Endothelial cell of hepatic sinusoid (primary cell): ENCODE results near the gene AFG3L2.
"Not testable (repeated sequence)": the region's sequence is repeated elsewhere in the genome, so short reads cannot be mapped to it uniquely, and the experiment has no call there.

Source experiments
- in situ Hi-C: cut with HindIII; loops from 2 replicates; pipeline ENCODE4 v1.10.0; 2017; ENCODE audit warnings: low sequenced_read_pairs

Gene AFG3L2

GRCh38 chr18:12376754-12377555 lies at the start of gene AFG3L2:
Gene AFG3L2 (minus strand): TSS chr18:12377227. CDS start chr18:12377082, 145 bp downstream.
- in situ Hi-C loops: no loop called here

GRCh38 chr18:12424252-12424651 lies 47.2 kb upstream of the AFG3L2 start:
- in situ Hi-C loops: no loop called here

DNA sequence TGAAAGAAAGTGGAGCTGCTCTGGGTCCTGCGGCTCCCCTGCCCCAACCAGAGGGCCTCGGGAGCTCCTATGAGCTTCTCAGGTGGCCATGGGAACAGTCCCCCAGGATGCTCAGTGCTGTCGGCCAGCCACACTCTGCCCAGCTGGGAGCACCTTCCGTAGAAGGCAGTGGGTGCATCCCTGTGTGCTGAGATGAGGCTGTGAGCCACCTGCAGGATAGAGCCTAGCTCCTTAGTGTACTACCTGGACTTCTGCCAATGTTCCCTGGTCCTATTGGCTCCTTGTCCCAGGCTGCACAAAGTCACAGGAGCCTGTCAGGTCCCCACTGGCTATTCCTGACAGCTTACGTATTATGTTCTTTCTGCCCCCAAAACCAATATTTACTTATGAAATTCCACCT lies 46.8 kb upstream of the AFG3L2 start:
- in situ Hi-C loops: no loop called here

DNA sequence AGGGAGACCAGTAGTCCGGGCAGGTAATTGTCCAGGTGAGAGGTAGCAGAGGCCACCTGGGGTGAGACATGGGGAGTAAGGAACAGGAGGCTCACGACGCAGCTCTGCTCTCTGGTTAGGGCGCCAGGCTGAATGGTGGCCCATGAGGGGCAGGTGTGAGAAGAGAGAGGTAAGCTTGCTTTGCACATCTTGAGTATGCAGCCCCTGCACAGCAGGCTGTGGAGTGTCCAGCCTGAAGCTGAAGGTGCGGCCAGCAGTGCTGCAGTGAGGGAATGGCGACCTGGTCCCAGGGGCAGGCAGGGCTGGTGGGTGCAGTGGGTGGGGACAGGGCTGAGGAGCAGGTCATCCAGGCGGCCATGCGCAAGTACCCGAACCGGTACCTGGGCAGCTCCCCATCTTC lies 46.4 kb upstream of the AFG3L2 start:
- in situ Hi-C loops: no loop called here

- in situ Hi-C loops: no loop called here
Observed at GRCh38 chr18:12422936-12423335, 45.9 kb upstream of the AFG3L2 start.

- in situ Hi-C loops: no loop called here
Observed at GRCh38 chr18:12421732-12422131, 44.7 kb upstream of the AFG3L2 start.

- in situ Hi-C loops: no loop called here
Observed at GRCh38 chr18:12420821-12421421, 43.9 kb upstream of the AFG3L2 start.

GRCh38 chr18:12417687-12418086 lies 40.7 kb upstream of the AFG3L2 start:
- in situ Hi-C loops: no loop called here

DNA sequence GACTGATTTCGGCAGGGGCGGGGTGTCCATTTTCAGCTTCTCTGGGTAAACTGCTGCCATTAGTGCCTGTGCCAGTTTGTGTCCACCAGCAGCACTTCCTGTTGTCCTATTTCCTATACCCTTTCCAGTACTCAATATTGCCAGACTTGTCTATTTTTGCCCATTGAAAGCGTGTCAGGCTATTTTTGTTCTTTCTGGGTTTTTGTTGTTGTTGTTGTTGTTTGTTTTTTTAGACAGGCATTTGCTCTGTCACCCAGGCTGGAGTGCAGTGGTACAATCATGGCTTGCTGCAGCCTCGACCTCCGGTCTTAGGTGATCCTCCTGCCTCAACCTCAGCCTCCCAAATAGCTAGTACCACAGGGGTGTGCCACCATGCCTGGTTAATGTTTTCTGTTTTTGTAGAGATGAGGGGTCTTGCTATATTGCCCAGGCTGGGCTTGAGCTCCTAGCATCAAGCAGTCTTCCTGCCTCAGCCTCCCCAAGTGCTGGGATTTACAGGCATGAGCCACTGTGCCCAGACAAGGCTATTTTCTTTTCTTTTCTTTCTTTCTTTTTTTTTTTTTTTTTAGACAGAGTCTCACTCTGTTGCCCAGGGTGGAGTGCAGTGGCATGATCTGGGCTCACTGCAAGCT lies 39.2 kb upstream of the AFG3L2 start:
- in situ Hi-C loops: no loop called here

DNA sequence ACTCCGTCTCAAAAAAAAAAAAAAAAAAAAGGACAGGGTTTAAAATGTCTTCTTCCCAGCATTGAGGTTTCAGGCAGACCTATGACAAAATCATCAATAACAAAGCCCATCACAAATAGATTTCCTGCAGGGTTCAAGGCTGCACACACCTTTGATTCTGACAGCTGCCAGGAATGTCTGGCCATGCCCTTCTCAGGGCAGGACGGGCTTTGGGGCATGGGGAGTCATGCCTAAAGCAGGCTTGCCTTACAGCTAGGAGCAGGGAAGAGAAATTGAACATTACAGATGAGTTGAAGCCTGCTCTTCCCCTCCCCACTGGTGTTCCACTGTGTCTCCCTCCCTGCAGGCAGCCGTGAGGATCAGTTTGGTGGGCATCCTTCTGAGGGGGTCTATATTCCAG lies 34.4 kb upstream of the AFG3L2 start:
- in situ Hi-C loops: no loop called here

GRCh38 chr18:12410747-12411146 lies 33.7 kb upstream of the AFG3L2 start:
- in situ Hi-C loops: not testable (repeated sequence)

DNA sequence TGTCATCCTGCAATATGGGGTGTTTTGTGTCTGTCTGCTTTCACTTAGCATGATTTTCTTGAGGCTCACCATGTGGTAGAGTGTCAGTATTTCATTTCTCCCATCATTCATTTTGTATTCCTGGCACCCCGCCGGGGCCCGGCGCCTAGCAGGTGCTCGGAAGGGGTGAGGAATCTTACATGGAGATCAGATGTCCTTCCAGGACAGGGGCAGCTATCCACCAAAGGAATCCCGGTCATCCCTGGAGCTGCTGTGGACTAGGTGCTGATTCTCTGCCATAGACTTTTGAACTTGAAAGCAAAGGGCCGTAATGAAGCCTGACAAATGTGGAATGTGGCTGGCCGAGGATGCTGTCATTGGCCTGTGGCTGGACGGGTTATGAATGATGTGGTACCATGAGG lies 33.1 kb upstream of the AFG3L2 start:
- in situ Hi-C loops: no loop called here

DNA sequence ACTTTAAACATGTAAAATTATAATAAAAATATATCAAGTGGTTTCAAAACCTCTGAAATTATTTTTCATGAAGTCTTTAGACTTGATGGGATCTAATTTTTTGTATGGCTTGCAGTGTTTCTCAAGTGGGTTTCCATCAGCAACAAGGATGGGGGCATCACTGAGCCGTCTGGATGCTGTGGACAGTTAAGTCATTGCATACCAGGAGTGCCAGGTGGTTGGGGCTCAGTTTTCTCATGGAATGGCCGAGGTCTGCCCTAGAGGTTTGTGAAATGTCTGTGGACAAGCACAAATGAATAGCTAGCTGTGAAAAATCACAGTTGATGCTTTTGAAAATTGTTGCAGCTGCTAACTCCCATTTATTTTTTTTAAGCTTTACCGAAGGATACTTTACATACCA lies 32.4 kb upstream of the AFG3L2 start:
- in situ Hi-C loops: no loop called here

DNA sequence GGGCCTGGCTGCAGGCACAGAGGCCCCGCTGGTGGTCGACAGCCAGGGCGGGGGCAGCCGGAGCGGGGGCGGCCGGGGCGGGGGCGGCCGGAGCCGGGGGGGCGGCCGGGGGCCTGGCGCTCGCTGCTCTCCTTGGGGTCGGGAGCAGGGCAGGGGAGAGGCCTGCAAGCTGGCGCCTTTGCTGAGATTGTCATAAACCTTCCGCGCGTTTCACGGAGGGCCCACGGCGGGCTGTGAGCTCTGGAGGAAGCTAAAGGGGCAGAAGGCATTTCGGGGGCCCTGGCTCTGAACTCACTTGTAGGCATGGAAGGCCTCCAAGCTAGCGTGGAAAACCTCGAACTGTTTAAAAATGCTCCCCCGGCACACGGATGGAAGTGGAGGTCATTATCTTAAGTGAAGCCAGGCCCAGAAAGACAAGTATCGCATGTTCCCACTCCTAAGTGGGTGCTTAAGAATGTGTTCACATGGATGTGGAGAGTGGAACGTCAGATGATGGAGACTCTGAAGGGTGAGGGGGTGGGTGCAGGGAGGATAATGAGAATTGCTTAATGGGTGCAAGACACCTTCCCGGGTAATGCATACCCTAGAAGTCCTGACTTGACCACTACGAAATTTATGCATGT lies 31.3 kb upstream of the AFG3L2 start:
- in situ Hi-C loops: no loop called here

DNA sequence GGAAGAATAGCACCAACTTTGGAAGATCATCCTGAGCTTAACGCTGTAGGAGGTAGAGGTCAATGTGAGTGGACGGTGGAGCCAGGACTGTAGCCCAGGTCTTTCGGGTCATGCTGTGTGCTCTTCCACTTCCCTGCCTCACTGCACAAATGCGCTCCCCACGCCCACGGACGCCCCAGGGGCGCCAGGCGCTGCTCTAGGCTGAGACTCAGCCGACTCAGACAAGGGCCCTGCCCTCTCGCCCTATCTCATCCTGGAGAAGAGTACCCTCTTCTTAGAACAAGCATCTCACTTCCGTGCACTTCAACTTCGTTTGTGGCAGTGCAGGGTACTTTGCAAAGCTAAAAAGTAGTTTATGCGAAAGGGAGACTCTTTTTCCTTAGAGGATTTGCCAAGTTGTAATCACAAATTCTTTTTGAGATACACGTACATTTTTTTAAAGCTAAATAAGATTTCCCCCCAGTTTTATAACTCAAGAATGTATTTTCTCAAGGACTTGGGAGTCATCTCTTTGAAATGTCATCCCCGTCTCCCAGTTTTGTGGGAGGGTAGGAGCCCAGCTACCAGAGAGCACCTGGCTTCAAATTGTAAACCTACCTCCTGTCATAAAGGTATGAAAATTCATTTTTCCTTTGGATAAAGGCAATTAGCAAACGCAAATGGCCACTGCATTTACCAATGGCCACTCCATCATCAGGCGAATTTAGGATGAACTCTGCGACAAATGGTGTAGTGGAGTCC lies 29.5 kb upstream of the AFG3L2 start:
- in situ Hi-C loops: no loop called here

- in situ Hi-C loops: no loop called here
Observed at GRCh38 chr18:12405066-12405465, 28.0 kb upstream of the AFG3L2 start.

DNA sequence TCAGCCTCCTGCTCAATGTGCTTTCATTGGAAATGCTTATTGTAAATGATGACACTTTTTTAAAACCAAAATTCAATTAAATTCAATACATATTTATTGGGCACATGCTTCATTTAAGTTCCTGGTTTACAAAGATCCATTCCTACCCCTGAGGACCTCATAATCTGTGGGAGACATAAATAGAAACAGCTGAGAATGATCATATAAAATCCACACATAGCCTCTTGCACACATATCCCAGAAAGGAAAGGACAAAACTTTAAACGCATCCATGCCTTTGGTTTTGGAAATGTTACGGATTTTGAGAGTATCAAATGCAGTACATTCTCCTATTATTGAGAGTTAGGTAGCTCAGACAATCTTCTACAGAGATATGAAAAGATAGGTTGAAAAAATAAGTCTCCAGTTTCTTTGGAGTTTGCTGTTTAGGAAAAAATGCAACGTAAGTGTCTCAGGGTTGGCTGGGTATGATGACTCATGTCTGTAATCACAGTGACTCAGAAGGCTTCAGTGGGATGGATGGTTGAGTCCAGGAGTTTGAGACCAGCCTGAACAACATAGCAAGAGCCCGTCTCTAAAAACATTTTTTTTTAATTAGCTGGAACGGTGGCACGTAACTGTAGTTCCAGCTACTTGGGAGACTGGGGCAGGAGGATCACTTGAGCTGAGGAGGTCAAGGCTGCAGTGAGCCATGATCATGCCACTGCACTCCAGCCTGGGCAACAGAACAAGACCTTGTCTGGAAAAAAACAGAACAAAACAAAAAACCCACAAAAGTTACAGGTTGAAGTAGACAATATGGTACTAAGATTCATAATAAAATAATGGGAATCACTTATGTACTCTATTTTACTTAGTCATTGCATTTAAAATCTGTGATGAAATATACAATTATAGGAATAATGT lies 26.8 kb upstream of the AFG3L2 start:
- in situ Hi-C loops: no loop called here

DNA sequence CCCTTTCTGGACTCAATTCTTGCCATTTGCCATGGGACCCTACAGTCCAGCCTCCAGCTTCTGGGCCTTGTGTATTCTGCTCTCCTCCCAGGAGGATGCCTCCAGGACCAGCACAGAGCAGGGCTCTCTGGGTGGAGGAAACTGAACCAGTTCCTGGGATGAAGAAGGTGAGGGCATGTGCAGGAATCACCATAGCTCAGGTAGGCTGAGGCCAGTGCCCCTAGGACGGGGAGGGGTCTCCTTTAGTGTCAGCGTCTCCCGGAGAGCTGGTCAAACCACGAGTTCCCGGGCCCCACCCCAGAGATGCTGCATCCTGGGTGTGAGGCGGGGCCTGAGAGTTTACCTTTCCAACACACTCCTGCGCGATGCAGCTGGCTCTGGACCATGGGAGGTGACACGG lies 24.9 kb upstream of the AFG3L2 start:
- in situ Hi-C loops: no loop called here

DNA sequence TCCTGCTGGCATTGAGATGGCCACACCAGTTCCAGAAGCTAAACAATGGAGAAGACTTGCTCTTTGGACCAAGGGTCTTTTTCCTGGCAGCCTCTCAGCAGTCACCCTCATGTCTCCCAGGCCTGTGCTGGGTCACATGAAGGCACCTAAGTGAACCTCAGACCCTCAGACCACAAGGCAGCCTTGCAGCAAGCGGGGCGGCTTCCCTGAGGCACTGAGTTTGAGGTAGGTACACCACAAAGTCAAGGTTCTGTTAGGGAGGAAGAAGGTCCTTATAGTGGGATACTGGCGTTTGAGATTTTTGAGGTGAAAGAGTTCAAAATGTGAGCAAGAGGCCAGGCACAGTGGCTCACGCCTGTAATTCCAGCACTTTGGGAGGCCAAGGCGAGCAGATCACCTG lies 22.2 kb upstream of the AFG3L2 start:
- in situ Hi-C loops: no loop called here

DNA sequence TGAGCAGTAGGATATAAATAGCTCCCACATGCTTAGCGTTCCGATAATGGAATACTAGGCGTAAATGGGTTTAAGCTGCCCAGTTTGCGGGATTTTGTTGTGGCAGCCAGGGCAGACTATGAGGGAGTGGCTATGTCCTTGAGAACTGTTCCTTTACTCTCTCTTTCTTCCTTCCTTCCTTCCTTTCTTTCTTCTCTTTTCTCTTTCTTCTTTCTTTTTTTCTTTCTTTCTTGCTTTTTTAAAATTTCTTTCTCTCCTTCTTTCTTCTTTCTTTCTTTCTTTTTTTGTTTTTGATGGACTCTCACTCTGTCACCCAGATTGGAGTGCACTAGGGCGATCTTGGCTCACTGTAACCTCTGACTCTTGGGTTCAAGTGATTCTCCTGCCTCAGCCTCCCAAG lies 21.6 kb upstream of the AFG3L2 start:
- in situ Hi-C loops: no loop called here
